OCI-LY3 (cell line): ENCODE data around the gene SIK3.

ENCODE experiments used
- EZH2phosphoT487 ChIP-seq: fragments of 200-600 bp; shearing (Covaris generic); IDR thresholded peaks from 2 replicates; pipeline ENCODE4 v1.6.1; 2018; ENCODE audit warnings: antibody characterized with exemption, mixed run types, low read depth
- TF ChIP-seq, protein P1 (sequence below): fragments of 200-600, 300-600 bp; sonication (generic); IDR thresholded peaks from 2 replicates; pipeline ENCODE4 v1.5.1; 2014; ENCODE audit warnings: antibody characterized with exemption, low read length, low read depth

DNA sequence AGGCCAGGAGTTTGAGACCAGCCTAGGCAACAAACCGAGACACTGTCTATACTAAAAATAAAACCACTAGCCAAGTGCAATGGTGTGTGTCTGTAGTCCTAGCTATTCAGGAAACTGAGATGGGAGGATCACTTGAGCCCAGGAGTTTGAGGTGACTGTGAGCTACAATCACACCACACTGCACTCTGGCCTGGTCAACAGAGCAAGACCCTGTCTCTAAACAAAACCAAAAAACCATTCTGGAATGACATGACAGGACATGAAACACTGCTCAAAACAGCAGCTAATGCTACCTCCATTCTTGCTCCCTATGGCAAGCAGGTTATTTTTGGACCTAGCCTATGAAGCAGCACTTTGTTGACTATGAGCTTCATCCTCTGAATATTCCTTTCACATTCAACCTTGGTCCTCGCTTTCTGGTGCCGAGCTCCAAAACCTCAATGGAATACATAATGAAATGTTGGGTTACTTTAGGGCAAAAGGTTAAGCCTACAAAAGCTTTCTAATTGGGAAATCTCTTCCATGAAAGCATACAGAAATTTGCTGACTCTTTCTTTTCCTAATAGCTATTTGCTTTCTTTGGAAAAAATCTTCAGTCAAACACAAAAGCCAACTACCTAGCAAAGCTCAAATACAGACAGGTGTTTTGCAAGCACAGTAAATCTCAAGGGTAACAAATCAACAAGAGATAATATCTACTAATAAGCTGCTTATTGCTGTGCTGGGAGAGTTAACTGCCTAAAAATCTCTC lies 21.1 kb downstream of the SIK3 start:
- TF ChIP-seq, protein P1, sequence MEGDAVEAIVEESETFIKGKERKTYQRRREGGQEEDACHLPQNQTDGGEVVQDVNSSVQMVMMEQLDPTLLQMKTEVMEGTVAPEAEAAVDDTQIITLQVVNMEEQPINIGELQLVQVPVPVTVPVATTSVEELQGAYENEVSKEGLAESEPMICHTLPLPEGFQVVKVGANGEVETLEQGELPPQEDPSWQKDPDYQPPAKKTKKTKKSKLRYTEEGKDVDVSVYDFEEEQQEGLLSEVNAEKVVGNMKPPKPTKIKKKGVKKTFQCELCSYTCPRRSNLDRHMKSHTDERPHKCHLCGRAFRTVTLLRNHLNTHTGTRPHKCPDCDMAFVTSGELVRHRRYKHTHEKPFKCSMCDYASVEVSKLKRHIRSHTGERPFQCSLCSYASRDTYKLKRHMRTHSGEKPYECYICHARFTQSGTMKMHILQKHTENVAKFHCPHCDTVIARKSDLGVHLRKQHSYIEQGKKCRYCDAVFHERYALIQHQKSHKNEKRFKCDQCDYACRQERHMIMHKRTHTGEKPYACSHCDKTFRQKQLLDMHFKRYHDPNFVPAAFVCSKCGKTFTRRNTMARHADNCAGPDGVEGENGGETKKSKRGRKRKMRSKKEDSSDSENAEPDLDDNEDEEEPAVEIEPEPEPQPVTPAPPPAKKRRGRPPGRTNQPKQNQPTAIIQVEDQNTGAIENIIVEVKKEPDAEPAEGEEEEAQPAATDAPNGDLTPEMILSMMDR, result no peak
- TF ChIP-seq EZH2phosphoT487, result no peak
